HG02610 (cell line): Measurements from ENCODE around the gene TLN1.

ENCODE experiments used
- ATAC-seq: cut with Tn5 transposase; IDR thresholded peaks from one replicate; pipeline ENCODE4 v1.9.1; 2021; ENCODE audit warnings: mild to moderate bottlenecking, moderate library complexity; ENCODE audit not compliant: unreplicated experiment

Gene TLN1

DNA sequence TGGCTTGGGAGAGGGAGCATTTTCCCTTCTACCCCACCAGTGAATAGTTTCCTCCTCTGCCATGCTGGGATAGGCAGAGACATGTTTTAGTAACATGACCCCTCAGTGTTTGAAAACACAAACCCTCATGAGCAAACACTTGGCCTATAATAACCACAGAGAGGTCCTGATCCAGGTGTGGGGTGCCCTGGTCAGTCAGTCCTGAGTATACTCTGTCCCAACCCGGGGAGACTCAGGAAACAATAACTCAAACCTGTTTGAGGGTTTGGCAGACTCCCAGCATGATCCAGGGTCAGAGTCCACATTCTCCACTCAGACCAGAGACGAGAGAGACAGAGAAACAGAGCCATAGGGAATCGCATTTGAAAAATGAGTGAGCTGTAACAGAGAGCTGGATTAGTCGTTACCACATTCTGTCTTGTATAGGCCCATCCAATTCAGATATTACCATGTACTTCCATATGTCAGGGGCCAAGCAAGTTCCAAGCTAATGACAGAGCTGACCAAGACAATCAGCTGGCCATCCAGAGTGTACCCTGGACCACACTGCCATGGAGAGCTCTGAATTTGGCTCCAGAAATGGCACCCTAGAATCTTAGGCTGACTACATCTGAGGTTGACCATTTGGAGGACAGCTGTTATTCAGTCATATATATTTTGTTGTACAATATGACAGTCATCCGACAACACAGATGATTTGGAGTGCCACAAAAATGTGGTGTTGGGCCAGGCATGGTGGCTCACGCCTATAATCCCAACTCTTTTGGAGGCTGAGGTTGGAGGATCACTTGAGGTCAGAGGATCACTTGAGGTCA, 62.5 kb downstream of the TLN1 start:
- ATAC-seq = no peak

- ATAC-seq = no peak
Observed at GRCh38 chr9:35667939-35668338, 64.1 kb downstream of the TLN1 start.

- ATAC-seq = no peak
Observed at GRCh38 chr9:35666549-35666948, 65.4 kb downstream of the TLN1 start.

DNA sequence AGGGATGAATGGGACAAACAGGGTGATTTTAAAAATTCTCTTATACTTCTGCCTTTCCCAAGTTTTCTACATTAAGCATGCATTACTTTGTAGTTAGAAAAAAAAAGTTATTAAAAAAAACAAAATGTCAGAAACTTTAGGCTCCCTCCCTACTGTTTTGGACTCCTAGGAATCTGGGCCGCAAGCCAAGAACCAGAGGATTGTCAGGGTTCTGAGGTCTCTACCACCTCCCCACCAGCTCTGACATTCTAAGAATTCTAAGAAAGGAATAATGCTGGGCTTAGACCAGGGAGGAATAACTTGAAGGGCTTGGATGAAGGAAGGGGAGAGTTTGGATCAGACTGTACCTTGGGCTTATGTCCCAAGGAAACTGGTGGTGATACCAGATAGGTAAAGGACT, 66.0 kb downstream of the TLN1 start:
- ATAC-seq = no peak

DNA sequence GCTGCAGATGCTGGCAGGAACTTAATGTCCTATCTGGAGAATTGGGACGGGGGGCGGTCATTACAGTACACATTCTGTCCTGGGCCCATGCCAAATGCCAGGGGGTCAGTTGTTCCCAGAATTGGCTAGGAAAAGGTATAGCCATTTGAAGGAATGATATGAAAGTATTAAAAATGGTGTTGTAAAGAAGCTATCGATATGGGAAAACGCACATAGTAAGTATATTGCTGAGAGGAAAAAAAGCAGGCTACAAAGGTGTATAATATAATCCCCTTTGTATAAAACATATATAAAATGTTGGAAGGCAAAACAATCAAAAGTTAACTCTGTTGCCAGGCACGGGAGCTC, 66.5 kb downstream of the TLN1 start:
- ATAC-seq = no peak

DNA sequence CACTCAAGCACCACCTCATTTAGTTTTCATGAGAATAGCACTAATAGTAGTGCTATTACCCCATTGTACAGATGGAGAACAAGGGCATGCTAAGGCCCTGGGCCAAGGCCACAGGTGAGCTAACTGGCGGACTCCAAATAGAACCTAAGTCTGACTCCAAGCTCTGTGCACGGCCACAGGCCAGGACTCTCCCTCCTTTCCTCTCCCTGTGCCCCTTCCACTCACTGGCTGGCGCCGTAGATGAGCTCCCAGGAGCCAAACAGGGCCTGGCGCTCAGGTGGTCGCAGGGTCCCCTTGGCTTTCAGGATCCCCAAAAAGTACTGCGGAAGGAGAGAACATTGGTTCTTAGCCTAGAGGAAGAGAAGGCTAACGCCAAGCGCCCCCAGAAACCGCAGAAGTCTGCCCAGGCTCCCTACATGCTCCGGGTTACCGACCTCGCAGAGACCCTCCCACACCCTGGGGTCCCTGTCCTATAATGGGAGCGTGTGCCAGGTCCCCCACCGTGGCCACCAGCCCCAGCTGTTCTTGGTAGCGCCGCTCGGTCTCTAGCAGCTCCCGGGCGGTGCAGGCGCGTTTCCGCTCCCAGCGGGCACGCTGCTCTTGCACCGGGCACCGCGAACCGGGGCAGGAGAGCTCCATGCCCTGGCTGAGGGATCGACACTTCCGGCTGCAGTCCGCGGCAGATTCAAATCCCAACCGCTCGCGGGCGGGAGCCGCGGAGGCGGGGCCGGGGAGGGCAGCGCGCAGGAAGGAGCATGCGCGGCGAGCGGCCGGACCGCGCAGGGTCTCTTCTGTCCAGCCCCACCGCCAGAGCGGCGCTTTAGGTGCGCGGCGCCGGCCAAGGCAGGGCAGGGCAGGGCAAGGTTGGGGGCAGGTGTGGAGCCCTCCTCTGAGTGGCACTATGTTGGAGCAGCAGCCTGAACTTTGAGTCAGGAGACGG, 67.2 kb downstream of the TLN1 start, which contains the start of gene ARHGEF39:
TSS of gene ARHGEF39 (minus strand) at position 665 of the 940 bp plus-strand sequence. CDS start at position 639, 26 bp downstream.
- ATAC-seq = peak; percentile 66

- no peak for ATAC-seq
Observed at GRCh38 chr9:35662437-35662836, 69.6 kb downstream of the TLN1 start.

GRCh38 chr9:35661756-35662350, 70.1 kb downstream of the TLN1 start:
- ATAC-seq = no peak

GRCh38 chr9:35660966-35661415, 71.0 kb downstream of the TLN1 start:
- no peak for ATAC-seq

GRCh38 chr9:35659340-35659739, 72.7 kb downstream of the TLN1 start:
- ATAC-seq = no peak

DNA sequence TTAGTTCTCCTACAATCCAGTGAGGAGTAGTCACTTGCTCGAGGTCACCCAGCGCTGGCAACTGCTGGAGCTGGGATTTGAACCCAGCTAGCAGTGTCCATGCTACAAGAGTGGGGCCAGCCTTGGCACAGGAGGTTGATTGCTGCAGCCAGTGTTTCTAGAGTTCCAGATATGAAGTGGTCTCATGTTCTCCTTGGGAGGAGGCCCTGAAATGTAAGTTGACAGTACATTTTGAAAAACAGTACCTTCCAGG, 73.1 kb downstream of the TLN1 start:
- no peak for ATAC-seq

DNA sequence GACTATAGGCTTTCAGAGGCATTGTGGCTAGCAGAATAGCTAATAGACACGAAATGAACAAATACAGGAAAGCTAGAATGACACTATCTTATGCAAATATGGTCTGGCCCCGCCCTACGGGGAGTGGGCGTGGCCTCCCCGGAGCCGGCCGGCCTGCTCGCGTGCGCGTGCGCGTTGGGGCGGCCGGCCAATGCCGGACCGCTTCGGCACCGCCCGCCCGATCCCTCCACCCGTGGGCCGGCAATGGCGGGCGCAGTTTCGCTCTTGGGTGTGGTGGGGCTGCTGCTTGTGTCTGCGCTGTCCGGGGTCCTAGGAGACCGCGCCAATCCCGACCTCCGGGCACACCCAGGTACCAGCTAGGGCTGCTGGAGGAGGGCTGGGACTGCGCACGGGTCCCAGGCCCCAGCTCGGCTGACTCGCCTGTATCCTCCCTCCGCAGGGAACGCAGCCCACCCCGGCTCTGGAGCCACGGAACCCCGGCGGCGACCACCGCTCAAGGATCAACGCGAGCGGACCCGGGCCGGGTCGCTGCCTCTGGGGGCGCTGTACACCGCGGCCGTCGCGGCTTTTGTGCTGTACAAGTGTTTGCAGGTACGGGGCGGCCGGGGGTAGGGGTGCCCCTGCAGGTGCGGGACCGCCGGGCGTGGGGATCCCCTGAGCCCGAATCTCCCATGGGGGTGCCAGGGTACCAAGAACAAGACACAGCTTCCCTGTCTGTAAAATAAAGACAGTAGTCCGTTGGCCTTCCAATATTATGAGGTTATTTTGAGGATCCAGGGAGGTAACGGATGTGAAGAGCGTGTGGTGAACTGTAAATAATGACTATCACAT, 73.6 kb downstream of the TLN1 start, which contains the start of gene CCDC107:
TSS of gene CCDC107 (plus strand) at position 156 of the 831 bp plus-strand sequence. CDS start at position 244, 88 bp downstream.
- peak; percentile 50 for ATAC-seq

DNA sequence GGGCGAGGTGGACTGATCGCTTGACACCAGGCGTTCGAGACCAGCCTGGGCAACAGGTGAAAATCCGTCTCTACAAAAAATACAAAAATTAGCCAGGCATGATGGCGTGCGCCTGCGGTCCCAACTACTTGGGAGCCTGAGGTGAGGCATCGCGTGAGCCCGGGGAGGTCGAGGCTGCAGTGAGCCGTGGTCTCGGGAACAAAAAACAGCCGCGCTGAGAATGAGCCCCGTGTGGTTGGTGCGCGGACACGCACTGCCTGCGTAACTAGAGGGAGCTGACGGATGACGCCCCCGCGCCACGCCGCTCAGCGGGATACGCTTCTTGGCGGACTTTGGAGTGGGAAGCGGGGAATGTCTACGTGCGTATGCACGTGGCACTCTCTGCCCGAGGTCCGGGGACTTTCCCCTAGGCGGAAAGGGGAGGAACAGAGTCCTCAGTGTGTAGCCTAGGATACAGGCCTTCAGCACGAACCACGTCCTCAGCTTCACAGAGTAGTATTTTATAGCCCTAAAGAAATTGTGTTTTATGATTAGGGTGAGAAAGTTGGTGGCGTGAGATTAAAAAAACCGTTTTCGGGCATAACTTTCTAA, 74.4 kb downstream of the TLN1 start, which contains the start of gene RMRP:
TSS of gene RMRP (minus strand) at position 474 of the 591 bp plus-strand sequence.
- ATAC-seq = peak; percentile 86

GRCh38 chr9:35656831-35657545, 75.0 kb downstream of the TLN1 start:
- no peak for ATAC-seq

DNA sequence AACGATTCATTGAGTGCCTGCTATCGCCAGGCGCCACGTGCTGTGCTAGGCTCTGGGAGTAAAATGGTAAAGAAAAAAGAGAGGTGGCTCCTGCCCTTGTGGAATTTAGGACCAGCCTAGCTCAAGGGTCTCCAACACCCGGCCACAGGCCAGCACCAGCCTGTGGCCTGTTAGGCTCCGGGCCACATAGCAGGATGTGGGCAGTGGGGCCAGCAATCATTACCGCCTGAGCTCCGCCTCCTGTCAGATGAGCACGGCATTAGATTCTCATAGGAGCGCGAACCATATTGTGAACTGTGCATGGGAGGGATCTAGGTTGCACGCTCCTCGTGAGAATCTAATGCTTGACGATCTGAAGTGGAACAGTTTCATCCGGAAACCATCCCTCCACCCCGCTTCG, 75.6 kb downstream of the TLN1 start:
- ATAC-seq = no peak

GRCh38 chr9:35653611-35654010, 78.4 kb downstream of the TLN1 start:
- no peak for ATAC-seq

DNA sequence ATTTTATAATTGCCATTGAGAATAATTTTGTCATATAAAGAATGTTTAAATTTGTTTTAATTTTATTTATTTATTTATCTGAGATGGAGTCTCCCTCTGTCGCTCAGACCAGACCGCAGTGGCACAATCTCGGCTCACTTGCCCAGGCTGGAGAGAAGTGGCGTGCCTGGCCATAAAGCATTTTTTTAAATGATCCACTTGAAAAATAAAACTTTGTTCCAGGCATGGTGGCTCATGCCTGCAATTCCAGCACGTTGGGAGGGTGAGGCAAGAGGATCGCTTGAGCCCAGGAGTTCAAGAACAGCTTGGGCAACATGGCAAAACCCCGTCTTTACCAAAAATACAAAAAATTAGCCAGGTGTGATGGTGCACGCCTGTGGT, 79.2 kb downstream of the TLN1 start:
- no peak for ATAC-seq

- ATAC-seq = no peak
Observed at GRCh38 chr9:35651956-35652828, 79.8 kb downstream of the TLN1 start.
